PC-3 (cell line): ENCODE measurements around the gene GGACT.

Experiments used
- CTCF ChIP-seq: fragments of 300-600 bp; sonication (generic); conservative IDR thresholded peaks from 2 replicates; pipeline ENCODE4 v1.5.1; 2017; ENCODE audit warnings: antibody characterized with exemption, low read depth, mild to moderate bottlenecking, low read length
- EZH2 ChIP-seq: fragments of 300-600 bp; sonication (generic); IDR thresholded peaks from one replicate; pipeline ENCODE4 v1.6.1; 2017; ENCODE audit warnings: antibody characterized with exemption, mild to moderate bottlenecking, low read length; ENCODE audit not compliant: unreplicated experiment
- EZH2phosphoT487 ChIP-seq: fragments of 300-600 bp; sonication (generic); IDR thresholded peaks from 2 replicates; pipeline ENCODE4 v1.6.1; 2018; ENCODE audit warnings: mild to moderate bottlenecking, antibody characterized with exemption, low read length, borderline replicate concordance

GRCh38 chr13:100483139-100483538 lies 105.5 kb downstream of the GGACT start:
- no peak for TF ChIP-seq EZH2
- no peak for TF ChIP-seq CTCF
- no peak for TF ChIP-seq EZH2phosphoT487
